Renal cortex interstitium (tissue), 15 donors: ENCODE data around the gene RAB40AL. TPM values are rescaled to one million over a fixed set of nuclear protein-coding genes. Genes with fewer than 3 reads are reported as not detected.
"Not testable (repeated sequence)": the region's sequence is repeated elsewhere in the genome, so short reads cannot be mapped to it uniquely, and the experiment has no call there.

Experiments used
- DNase-seq, 11 donors: peaks; one replicate each; pipeline ENCODE4 v3.0.0-alpha.2; 2013; ENCODE audit warnings: low read depth in 9 of 11, low spot score in 4 of 11; ENCODE audit errors: extremely low read depth in 1 of 11
- long read RNA-seq, 16 experiments: transcript quantifications; one replicate each; lab custom pipeline, GENCODE V29; 2026
- polyA plus RNA-seq, 3 donors: library from polyadenylated mRNA; unstranded; fragments of 120-200 nt; gene quantifications; one replicate each; pipeline ENCODE4 v1.2.1, GENCODE V29; 2013; ENCODE audit not compliant: insufficient read length in 3 of 3

Gene RAB40AL, protein sequence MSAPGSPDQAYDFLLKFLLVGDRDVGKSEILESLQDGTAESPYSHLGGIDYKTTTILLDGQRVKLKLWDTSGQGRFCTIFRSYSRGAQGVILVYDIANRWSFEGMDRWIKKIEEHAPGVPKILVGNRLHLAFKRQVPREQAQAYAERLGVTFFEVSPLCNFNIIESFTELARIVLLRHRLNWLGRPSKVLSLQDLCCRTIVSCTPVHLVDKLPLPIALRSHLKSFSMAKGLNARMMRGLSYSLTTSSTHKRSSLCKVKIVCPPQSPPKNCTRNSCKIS
- polyA plus RNA-seq: under 1 TPM in 1 of 3 donors, not detected in 2; 0.27 TPM
- long read RNA-seq, donor 1: 0 reads
- long read RNA-seq, donor 2: 0 reads
- long read RNA-seq, donor 3: 0 reads
- long read RNA-seq, donor 4: 0 reads
- long read RNA-seq, donor 5: 0 reads
- long read RNA-seq, donor 6: 0 reads
- long read RNA-seq, donor 7, partial matches to known transcripts: 0 of 1 reads
- long read RNA-seq, donor 7, other reads (novel, unspliced or antisense): 0 of 1 reads
- long read RNA-seq, donor 8, partial matches to known transcripts: 0 of 1 reads
- long read RNA-seq, donor 8, other reads (novel, unspliced or antisense): 0 of 1 reads
- long read RNA-seq, donor 9: 0 reads
- long read RNA-seq, donor 10: 0 reads
- long read RNA-seq, donor 11: 0 reads
- long read RNA-seq, donor 12: 0 reads
- long read RNA-seq, donor 13: 0 reads
- long read RNA-seq, donor 14: 0 reads
- long read RNA-seq, donor 15: 0 reads
- long read RNA-seq, donor 16: 0 reads

GRCh38 chrX:102936972-102937371 lies at the start of gene RAB40AL:
Gene RAB40AL, plus strand, starts transcription at chrX:102937272. Its CDS starts 47 bp downstream, at chrX:102937319.
- not testable (repeated sequence) for DNase-seq

DNA sequence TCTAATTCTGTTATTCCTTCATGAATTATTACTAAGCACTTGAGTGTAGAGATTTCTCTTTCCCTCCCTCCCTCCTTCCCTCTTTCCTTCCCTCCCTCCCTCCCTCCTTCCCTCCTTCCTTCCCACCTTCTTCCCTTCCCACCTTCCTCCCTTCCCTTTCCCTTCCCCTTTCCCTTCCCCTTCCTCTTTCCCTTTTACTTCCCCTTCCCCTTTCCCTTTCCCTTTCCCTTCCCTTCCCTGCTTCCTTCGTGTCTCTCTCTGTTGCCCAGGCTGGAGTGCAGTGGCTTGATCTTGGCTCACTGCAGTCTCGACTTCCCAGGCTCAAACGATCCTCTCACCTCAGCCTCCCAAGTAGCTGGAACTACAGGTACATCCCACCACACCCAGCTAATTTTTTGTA lies 49.4 kb upstream of the RAB40AL start:
- DNase-seq: no peak

DNA sequence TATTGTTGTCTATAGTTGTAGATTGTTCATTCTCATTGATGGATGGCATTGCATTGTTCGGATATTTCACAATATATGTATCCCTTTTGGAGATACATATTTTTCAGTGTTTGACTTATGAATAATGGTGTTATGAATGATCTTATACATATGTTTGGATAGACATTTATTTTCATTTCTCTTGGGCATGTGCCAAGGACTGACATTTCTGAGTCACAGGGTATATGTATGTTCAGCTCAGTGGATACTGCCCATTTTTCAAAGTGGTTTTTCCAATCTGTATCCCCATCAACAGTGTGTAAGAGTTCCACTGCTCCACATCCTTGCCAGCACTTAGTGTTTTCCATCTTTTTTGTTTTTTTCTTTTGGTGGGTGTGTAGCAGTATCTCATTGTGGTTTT lies 45.0 kb upstream of the RAB40AL start:
- no peak for DNase-seq

GRCh38 chrX:102899940-102900916 lies 36.8 kb upstream of the RAB40AL start:
- peak in 10 of 11 donors; percentile 25 to 54 (median 41) for DNase-seq

- DNase-seq: no peak
These were observed 34.7 kb upstream of the RAB40AL start for GRCh38 chrX:102902355-102902754.

GRCh38 chrX:102930990-102931756 lies 5.9 kb upstream of the RAB40AL start:
- DNase-seq: no peak

- peak in 1 of 11 donors; percentile 5 for DNase-seq
These were observed 2.4 kb upstream of the RAB40AL start for GRCh38 chrX:102934624-102935023.

GRCh38 chrX:102950908-102951866 lies 14.1 kb downstream of the RAB40AL start:
- DNase-seq: peak in 10 of 11 donors; percentile 10 to 44 (median 30)

GRCh38 chrX:102957751-102958150 lies 20.7 kb downstream of the RAB40AL start:
- no peak for DNase-seq

- DNase-seq: no peak
These were observed 21.7 kb downstream of the RAB40AL start for GRCh38 chrX:102958794-102959193.

DNA sequence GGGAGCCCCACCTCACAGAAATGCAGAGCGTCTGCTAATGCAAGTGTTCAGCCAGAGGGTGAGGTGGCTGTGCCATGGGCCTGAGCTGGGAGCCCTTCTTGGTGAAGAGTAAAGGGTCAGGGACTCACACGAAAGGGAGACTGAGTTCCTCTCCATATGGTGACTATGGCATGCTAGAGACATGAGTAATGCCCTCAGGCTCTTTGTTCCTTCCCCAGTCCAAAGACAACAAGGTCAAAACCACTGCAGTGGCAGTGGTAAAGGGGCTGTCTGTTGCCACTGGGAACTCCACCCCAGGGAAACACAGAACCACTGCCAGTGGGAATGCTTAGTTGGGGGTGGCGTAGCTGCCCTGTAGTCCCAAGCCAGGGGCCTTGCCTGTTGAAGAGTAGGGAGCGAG lies 22.4 kb downstream of the RAB40AL start:
- no peak for DNase-seq

- DNase-seq: no peak
These were observed 26.9 kb downstream of the RAB40AL start for GRCh38 chrX:102963955-102964354.

- no peak for DNase-seq
These were observed 27.9 kb downstream of the RAB40AL start for GRCh38 chrX:102964940-102965339.

DNA sequence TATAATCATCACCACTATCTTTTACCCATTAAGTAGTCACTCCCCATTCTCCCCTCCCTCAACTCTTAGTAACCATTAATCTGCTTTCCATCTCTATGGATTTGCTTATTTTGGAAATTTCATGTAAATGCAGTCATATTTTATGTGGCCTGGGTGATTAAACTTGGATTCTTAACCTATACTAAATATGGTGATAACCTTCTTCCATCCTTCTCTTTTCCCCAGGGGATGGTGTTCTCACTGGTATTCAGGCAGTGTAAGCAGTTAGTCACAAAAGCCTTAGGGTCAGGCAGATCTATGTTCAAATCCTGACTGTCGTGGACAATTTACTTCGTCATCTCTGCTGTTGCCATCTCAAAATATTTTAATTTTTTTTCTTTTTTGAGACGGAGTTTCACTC lies 29.6 kb downstream of the RAB40AL start:
- DNase-seq: no peak

GRCh38 chrX:102968216-102968615 lies 31.1 kb downstream of the RAB40AL start:
- no peak for DNase-seq

GRCh38 chrX:102971536-102971935 lies 34.5 kb downstream of the RAB40AL start:
- DNase-seq: not testable (repeated sequence)

DNA sequence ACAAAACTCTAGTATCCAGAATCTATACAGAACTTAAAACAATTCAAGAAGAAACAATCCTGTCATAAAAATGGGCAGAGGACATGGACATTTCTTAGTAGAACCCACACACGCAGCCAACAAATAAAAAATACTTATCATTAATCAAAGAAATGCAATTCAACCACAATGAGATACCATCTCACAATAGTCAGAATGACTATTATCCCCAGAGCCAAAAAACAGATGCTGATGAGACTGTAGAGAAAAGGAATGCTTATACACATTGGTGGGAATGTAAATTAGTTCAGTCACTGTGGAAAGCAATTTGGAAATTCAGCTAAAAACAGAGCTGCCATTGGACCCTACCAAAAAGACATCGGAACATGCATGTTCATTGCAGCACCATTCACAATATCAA lies 37.9 kb downstream of the RAB40AL start:
- no peak for DNase-seq
